HG02938 (cell line): ENCODE results near the gene ZNF195.
"Not testable (repeated sequence)": the region's sequence is repeated elsewhere in the genome, so short reads cannot be mapped to it uniquely, and the experiment has no call there.

Experiments used
- ATAC-seq: cut with Tn5 transposase; IDR thresholded peaks from one replicate; pipeline ENCODE4 v1.9.1; 2021; ENCODE audit warnings: mild to moderate bottlenecking, moderate library complexity; ENCODE audit not compliant: unreplicated experiment

ZNF195 gene

DNA sequence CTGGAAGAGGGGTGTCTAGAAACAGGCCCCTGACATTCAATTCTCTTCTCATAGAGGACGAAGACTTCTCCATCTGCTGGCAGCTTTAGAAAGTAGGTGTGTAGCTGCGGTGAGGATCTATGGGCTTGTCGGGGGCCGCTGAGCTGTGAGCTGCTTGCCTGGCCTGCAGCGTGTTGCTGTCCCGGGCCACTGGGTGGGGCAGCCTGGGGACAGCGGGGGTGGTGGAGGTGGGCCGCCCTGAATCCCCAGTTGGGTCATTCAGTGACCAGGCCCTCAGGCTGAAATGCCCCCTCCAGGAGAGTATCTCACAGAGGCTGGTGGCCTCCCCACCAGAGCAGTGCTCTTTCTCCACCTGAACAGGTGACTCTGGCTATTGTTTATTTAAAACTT is 23.9 kb upstream of the ZNF195 start:
- not testable (repeated sequence) for ATAC-seq

DNA sequence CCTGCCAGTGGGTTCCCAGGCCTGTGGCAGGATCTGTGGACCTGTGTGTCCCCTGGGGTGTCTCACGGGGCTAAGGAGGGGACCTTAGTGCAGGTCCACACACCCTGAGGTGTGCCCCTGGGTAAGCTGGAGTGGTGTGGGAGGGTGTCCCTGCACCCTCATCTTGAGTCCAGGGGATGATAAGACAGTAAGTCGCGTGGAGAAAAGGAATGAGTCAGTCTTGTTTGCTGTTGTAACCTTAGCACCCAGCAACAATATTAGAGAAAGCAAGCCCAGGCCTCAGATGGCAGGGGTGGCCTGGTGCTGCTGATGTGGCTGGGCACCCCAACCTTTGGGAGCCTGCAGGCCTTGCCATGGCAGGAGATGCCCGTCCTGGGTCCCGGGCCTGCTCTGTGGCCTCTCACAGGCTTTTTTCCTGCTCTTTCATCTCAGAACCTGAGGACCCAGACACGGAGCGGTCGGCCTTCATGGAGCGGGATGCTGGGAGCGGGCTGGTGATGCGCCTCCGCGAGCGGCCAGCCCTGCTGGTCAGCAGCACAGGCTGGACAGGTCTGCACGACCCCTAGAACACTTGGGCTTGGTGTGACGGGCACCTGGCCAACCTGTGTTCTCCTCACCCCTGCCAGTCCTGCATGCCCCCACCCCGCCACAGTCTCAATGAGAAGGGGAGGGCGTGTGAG is 23.4 kb upstream of the ZNF195 start:
- not testable (repeated sequence) for ATAC-seq

DNA sequence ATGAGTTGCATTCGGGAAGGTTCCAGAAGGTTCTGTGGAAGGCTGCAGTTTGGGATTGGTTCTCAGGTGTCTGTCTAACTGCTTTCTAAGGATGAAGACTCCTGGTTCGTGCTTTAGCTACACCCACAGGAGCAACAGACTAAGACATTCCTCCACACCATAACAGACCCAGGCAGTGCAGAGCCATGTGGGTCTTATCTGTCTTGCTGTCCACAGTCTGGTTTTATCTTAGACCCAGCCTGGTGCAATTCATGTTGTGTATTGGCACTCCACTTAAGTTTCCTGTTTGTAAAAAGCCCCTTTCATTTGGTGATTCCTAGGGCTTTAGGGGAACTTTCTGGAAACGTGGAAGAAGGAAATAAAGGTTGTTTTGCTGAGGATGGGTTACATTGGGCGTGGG is 22.1 kb upstream of the ZNF195 start:
- ATAC-seq, result not testable (repeated sequence)

DNA sequence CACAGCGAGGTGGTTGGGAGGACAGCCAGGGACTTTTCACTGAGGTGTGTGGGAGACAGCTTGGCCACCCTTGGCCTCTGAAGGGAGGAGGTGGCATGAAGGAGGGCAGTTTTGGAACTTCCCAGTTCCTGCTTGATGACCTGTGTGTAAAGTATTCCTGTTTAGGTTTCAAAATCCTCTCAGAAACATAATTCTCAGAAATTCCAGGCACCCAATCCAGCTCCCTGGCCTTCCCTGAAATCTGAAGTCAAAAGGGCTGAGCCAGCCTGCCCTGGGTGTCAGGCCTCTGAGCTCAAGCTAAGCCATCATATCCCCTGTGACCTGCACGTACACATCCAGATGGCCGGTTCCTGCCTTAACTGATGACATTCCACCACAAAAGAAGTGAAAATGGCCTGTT is 19.6 kb upstream of the ZNF195 start:
- not testable (repeated sequence) for ATAC-seq

DNA sequence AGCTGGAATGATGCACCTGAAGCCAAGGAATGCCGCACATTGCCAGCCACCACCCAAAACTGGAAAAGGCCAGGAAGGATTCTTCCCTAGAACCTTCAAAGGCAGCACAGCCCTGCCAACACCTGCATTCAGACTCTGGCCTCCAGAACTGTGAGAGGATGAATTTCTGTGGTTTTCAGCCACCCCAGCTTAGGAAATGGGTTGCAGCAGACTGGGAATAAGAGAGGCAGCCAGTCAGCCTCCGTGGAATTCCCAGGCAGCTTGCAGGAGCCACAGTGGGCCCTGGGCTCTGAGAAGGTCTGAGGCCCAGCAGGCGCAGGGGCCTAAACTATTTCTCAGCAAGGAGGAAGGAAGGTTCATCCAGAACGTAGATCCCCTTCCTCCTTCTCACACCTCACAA is 19.2 kb upstream of the ZNF195 start:
- ATAC-seq, result not testable (repeated sequence)

DNA sequence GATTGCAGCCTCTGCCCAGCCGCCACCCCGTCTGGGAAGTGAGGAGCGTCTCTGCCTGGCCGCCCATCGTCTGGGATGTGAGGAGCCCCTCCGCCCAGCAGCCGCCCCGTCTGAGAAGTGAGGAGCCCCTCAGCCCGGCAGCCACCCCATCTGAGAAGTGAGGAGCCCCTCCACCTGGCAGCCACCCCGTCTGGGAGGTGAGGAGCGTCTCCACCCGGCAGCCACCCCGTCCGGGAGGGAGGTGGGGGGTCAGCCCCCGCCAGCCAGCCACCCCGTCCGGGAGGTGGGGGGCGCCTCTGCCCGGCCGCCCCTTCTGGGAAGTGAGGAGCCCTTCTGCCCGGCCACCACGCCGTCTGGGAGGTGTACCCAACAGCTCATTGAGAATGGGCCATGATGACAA is 18.3 kb upstream of the ZNF195 start:
- not testable (repeated sequence) for ATAC-seq

DNA sequence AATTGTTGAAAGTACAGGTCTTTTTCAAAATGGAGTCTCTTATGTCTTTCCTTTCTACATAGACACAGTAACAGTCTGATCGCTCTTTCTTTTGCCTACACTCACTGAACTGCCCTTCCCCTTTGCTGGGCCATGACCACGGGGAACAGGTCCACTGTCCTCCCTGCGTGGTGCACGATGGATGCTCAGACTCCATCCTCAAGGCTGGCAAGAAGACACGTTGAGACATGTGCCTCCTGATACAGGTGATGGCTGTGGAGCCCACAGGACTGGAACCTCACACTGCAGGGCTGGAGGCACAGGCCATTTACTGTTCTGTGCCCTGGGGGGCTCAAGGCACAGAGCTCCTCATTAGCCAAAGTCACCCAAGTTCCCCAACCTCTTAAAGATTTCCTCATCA is 16.5 kb upstream of the ZNF195 start:
- not testable (repeated sequence) for ATAC-seq

DNA sequence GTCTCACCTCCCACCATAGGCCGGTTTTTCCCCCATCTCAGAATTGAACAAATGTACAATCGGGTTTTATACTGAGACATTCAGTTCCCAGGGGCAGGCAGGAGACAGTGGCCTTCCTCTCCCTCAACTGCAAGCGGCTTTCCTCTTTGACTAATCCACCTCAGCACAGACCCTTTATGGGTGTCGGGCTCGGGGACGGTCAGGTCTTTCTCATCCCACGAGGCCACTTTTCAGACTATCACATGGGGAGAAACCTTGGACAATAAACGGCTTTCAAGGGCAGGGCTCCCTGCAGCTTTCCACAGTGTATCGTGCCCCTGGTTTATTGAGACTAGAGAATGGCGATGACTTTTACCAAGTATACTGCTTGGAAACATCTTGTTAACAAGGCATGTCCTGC is 16.0 kb upstream of the ZNF195 start:
- ATAC-seq, result not testable (repeated sequence)

DNA sequence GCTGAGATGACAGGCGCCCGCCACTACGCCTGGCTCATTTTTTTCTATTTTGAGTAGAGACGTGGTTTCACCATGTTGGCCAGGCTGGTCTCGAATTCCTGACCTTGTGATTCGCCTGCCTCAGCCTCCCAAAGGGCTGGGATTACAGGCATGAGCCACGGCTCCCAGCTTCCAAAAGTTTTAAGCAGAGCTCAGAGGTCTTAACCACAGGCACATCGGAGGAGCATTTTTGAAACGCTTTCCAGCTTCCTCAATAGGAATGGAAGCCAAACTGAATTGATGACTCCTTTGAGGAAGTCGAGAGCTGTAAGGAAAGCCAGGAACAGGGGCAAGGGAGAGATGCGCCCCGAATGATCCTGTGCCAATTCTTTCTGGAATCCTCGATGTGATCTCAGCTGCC is 14.5 kb upstream of the ZNF195 start:
- ATAC-seq, result not testable (repeated sequence)

DNA sequence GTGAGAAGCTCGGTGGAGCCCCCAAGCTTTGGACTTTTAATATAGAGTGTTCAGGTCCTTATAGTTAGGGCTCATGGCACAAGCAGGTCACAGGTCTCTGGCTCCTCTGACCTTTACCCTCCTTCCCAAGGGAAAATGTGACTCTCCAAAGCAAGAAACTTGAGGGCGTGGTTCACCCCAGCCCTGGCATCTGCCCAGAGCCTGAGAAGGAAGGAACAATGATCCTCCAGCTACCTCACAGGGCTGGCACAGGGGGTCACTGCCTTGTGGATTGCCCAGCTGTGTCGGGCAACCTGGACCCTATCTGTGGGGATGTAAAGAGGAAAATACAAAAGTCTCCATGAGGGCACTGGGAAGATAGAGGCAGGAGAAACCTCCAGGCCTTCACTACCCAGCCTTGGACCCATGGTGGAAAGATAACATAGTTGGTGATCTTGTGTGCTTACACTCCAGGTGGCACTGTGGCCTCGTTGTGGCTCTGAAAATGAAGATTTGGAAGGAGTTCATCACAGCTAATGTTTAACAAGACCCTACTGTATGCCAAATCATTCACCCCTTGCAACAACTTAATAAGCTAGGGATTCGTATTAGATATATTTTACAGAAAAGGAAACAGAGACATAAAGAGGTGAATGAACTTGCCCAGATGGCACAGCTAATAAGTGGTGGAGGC is 3.8 kb upstream of the ZNF195 start:
- no peak for ATAC-seq

DNA sequence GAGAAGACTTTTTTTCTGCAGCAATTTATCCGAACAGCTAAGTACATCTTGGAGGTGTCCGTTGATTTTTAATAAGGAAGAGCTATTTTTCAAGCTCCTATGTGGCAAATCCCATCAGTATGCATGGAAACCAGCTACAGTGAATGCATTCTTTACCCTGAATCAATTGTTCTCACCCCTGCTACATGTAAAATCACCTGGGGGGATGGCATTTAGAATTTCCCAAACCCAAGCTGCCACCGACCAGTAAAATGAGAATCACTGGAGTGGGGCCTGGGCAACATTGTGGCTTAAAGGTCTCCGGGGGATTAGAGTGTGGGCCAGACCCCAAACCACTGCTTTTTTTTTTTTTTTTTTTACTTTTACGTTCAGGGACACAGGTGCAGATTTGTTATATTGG is 2.8 kb upstream of the ZNF195 start:
- no peak for ATAC-seq

DNA sequence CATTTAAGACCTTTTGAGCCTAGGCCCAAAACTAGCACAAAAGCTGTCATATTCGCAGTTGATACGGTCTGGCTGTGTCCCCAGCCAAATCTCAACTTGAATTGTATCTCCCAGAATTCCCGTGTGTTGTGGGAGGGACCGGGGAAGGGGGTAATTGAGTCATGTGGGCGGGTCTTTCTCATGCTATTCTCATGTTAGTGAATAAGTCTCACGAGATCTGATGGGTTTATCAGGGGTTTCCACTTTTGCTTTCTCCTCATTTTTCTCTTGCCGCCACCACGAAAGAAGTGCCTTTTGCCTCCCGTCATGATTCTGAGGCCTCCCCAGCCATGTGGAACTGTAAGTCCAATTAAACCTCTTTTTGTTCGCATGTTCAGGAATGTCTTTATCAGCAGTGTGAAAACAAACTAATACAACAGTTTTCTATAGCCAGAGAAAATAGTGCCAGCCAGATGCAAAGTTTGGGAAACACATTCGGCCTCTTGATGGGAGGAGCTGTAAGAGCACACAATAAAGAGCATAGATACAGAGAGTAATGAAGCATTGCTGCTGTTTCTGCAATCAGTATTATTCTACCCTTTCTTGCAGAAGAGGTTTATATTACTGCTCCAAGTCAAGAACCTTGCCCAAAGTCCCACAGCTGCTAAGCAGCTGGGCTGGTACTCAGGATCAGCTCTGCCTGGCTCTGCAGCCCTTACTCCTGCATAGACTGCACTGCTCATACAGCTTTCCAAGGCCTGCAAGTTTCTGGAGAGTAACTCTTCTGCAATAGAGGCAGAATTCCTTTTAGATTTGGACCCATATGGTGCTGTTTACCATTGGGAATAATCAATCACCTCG is 2.0 kb upstream of the ZNF195 start:
- no peak for ATAC-seq

DNA sequence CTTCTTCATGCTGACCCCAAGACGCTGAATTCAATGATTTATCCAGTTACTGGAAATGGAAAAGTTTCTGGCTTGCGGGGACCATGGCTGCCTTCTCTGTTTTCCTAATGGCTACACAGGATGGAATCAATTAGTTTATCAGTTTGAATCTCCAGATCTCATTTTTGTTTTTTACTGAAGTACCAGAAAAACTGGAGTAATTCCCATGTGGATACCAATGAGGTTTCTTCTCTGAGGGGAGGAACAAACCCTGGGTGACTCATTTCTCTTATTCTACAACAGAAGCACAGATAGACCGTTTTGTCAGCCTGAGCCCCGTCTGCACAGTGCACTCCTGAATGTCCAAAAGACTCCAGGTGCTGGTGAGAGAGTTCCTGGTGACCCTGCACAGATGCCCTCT is 3.4 kb downstream of the ZNF195 start:
- no peak for ATAC-seq

DNA sequence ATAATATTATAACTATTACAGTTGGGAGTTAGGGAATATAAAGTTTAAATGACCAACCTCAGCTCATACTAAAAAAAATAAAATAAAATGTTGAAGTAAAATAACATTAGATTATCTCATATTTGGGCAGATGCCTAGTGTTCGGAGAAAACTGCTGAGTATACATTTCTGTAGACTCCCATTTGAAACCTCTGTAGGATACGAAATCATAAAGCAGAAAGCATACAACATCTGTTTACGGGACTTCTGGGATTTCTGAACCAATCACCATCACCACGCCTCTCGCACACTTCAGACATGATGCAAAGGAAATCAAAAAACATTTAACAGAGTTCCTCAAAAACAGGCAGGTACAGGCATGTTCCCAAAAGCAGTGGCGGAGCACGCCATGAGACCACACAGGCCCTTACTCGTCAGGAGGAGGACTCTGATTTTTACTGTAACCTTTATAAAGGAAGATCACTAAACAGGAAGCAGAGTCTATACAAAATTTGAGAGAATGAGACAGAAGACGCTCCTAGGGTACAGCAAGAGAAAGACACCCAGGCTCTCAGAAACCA is 8.6 kb downstream of the ZNF195 start:
- no peak for ATAC-seq

DNA sequence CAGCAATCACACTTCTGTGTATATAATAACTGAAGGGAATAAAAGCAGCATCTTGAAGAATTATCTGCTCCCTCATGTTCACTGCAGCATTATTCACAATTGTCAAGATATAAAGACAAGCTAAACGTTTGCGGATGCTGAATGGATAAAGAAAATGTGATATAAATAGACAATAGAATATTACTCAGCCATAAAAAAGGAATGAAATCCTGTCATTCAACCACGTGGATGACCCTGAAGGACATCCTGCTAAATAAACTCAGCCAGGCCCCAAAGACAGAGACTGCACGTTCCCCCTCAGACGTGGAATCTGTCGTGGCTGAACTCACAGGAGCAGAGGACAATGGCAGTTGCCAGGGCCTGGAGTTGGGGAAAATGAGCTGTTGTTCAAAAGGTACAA is 9.6 kb downstream of the ZNF195 start:
- no peak for ATAC-seq

DNA sequence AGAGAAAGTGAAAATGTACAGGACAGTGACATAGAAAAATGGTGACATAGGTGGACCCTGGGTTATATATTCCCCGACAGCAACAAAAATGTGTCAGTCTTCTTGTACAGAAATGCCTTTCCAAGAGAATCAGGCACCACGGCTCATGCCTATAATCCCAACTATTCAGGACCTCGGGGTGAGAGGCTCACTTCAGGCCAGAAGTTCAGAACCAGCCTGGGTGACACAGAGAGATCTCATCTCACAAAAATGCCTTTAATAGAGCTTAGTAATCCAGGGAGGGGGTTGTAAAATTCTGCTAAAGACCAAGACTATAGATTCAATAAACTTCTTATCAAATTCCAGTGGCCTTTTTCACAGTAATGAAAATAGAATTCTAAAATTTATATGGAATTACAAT is 10.7 kb downstream of the ZNF195 start:
- no peak for ATAC-seq

DNA sequence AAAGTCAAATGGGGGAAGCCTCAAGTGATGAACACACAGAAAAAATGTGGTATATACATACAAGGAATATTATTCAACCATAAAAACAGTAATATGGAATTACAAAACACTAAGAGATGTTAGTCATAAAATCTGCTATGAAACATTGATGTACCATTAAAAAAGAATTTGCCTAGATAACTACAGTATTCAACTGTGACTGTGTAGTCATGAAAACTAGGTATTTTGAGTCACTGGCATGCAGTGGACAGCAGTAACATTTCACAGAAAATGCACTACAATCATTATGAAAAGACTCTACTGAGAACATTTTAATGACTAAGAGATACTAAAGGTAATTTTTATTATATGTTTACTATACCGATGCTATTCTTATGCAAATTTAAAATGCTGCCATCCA is 11.7 kb downstream of the ZNF195 start:
- ATAC-seq, result no peak

DNA sequence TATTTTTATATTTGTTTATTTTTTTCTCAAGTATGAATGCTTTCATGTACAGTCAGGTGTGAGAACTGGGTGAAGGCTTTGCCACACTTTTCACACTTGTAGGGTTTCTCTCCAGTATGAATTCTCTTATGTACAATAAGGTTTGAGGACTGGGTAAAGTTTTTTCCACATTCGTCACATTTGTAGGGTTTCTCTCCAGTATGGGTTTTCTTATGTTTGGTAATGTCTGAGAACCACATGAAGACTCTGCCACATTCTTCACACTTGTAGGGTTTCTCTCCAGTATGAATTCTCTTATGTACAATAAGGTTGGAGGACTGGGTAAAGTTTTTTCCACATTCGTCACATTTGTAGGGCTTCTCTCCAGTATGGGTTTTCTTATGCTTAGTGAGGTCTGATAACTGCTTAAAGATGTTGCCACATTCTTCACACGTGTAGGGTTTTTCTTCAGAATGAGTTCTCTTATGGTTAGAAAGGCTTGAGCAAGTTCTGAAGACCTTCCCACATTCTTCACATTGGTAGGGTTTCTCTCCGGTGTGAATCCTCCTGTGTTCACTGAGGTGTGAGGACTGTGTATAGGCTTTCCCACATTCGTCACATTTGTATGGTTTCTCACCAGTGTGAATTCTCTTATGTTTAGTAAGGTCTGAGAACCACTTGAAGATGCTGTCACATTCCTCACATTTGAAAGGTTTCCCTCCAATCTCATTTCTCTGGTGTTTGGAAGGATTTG is 19.7 kb downstream of the ZNF195 start:
- ATAC-seq, result no peak

DNA sequence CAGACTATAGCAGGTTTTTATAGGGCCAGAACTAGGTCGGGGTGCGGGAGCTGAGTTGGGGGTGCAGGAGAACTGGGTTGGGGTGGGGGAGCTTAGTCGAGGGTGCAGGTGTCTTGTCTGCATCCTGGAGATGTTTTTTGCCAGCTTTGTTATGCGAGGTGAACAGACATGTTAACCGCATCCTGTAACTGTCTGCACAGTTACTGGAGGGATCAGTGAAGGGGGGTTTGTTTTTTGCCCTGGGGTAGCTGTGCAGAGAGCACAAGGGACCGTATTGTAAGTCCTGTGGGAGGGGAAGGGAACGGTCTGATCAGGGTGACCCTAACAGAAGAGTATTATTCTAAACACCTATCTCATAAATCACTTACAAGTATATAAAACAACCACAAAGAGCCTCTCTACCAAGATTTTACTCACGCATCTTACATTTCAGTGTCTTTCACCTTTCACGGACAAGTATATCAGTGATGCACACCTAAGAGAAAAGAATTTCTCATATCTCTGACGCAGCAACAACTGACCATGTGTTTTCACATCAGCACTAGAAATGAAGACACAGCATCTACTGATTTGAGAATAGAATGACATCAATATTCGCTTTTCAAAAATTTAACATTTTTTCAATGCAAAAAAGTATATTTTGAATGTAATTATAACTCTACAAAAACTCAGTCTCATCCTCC is 20.8 kb downstream of the ZNF195 start:
- ATAC-seq, result no peak

DNA sequence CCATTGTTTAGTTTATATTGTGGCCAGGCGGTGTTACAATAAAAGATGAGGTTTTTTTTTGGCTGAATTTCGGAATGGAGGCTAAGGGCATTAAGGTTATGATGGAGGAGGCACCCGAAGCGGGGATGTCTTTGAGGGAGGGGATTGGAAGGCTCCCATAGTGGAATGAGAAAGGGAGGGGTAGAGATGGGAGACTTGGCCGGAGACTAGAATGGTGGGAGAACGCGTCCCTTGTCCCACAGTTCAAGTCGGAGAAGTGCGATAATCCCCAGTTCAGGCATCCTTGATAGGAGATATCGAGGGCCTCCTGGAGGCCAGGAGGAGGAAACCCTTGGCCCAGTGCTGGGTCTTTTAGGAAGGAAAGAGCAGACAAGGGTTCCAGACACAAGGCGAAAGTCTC is 21.6 kb downstream of the ZNF195 start:
- ATAC-seq, result no peak
